Adipocyte (in vitro differentiated cells): ENCODE results near the gene ARHGAP1.
A peak's percentile ranks its signal among the peaks of the same experiment; 100 is the strongest.
"Not testable (repeated sequence)": the region's sequence is repeated elsewhere in the genome, so short reads cannot be mapped to it uniquely, and the experiment has no call there.

Experiments
- DNase-seq: peaks from one replicate; pipeline ENCODE4 v3.0.0-alpha.2; 2015; ENCODE audit warnings: low read depth
- H3K27me3 ChIP-seq: replicated peaks from 2 replicates; pipeline ENCODE4 v1.7.0; 2013; ENCODE audit warnings: mild to moderate bottlenecking, low read length, moderate library complexity; ENCODE audit not compliant: control insufficient read depth, insufficient read depth
- H3K36me3 ChIP-seq: 2 replicates; pipeline ENCODE4 v1.7.0; 2013; ENCODE audit warnings: low read length, mild to moderate bottlenecking, moderate library complexity; ENCODE audit not compliant: control insufficient read depth, insufficient read depth, severe bottlenecking
- H3K4me1 ChIP-seq: 2 replicates; pipeline ENCODE4 v1.7.0; 2013; ENCODE audit warnings: mild to moderate bottlenecking, low read length, moderate library complexity; ENCODE audit not compliant: control insufficient read depth, insufficient read depth
- H3K4me3 ChIP-seq: 2 replicates; pipeline ENCODE4 v1.7.0; 2013; ENCODE audit warnings: mild to moderate bottlenecking, low read length, moderate library complexity
- H3K9ac ChIP-seq: 2 replicates; pipeline ENCODE4 v1.7.0; 2013; ENCODE audit warnings: mild to moderate bottlenecking, low read length, moderate library complexity
- H3K9me3 ChIP-seq: 2 replicates; pipeline ENCODE4 v1.7.0; 2013; ENCODE audit warnings: mild to moderate bottlenecking, low read length, moderate library complexity; ENCODE audit not compliant: control insufficient read depth

The ARHGAP1 gene

DNA sequence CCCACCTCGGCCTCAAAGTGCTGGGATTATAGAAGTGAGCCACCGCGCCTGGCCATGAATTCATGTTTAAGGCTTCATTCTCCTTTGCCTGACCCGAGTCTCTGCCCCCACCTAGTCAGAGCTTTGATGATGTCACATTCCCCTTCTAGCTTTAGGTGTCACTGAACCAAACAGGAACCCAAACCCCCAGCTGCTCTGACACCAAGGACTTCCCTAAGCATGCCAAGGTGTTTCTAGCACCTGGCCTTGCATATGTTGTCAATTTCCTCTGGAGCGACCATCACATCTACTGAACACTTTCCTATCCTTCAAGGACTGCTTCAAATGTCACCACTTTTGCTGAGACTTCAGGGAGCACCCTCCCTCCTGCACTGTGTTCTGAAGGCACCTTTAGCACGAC, 20.9 kb upstream of the ARHGAP1 start:
- no peaks in the 10 kb centered on the region for H3K36me3 ChIP-seq
- DNase-seq = no peak
- H3K9me3 ChIP-seq = no peaks in the 10 kb centered on the region
- no peak overlapping the region for H3K4me3 ChIP-seq
- H3K4me1 ChIP-seq = peaks cover 2% of the 10 kb centered on the region
- H3K9ac ChIP-seq = no peak overlapping the region
- no peaks in the 10 kb centered on the region for H3K27me3 ChIP-seq

DNA sequence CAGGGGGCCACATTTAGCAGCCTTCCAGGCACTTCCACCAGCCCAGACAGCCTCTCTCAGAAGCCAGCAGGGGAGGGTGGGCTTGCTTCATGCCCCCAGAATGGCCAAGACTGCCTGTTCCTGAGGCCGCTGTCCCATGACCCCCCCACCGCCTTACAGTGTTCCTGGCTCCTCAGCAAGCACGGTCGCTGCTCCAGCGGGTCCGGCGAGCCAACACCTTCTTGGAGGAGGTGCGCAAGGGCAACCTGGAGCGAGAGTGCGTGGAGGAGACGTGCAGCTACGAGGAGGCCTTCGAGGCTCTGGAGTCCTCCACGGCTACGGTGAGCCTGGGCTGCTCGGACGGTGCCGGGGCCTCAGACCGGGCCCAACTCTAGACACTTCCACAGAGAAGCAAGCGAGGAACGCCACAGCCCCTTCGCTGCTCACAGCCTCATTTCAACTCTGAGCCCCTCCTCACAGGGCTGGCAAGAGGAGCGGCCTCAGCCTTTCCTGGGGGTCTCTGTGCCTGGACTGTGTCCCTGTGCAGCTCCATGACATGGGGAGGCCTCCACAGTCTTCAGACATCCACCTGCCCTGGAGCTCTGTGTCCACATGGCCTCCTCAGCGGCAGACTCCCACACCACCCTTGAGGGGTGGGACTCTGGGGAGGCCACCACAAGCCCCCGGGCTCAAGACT, 19.3 kb upstream of the ARHGAP1 start:
- Histone ChIP-seq H3K9me3 (no peaks in the 10 kb centered on the region), H3K9ac (no peak overlapping the region), H3K4me1 (peaks cover 8% of the 10 kb centered on the region), H3K4me3 (no peak overlapping the region), H3K36me3 (no peaks in the 10 kb centered on the region), H3K27me3 (no peaks in the 10 kb centered on the region)
- DNase-seq = no peak

DNA sequence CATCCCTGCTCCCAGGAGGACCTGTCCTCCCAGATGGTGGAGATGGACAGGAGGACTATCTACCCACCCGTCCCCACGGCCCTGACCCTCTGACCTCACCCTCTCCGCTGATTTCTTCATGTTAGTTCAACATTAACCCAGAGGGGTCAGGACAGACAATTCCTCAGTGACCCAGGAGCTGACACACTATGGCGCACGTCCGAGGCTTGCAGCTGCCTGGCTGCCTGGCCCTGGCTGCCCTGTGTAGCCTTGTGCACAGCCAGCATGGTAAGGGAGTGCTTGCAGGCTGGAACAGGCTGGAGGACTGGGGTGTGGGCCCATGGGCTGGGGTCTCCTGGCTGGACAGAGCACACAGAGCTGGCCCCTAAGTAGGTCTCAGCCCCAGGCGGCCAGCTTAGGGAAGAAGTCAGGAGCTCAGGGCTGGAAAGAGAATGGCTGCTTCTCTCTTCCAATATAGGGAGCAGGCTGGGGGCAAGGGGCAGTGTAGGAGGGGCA, 18.7 kb upstream of the ARHGAP1 start, which contains the start of gene F2:
TSS of gene F2 (plus strand) at position 166 of the 495 bp plus-strand sequence. CDS start at position 189, 23 bp downstream.
- no peaks in the 10 kb centered on the region for H3K27me3 ChIP-seq
- no peak within 1 kb of the TSS for H3K4me3 ChIP-seq
- H3K4me1 ChIP-seq = peaks cover 12% of the 10 kb centered on the region
- H3K9ac ChIP-seq = no peak within 1 kb of the TSS
- H3K36me3 ChIP-seq = no peaks in the 10 kb centered on the region
- H3K9me3 ChIP-seq = no peaks in the 10 kb centered on the region
- DNase-seq = no peak

DNA sequence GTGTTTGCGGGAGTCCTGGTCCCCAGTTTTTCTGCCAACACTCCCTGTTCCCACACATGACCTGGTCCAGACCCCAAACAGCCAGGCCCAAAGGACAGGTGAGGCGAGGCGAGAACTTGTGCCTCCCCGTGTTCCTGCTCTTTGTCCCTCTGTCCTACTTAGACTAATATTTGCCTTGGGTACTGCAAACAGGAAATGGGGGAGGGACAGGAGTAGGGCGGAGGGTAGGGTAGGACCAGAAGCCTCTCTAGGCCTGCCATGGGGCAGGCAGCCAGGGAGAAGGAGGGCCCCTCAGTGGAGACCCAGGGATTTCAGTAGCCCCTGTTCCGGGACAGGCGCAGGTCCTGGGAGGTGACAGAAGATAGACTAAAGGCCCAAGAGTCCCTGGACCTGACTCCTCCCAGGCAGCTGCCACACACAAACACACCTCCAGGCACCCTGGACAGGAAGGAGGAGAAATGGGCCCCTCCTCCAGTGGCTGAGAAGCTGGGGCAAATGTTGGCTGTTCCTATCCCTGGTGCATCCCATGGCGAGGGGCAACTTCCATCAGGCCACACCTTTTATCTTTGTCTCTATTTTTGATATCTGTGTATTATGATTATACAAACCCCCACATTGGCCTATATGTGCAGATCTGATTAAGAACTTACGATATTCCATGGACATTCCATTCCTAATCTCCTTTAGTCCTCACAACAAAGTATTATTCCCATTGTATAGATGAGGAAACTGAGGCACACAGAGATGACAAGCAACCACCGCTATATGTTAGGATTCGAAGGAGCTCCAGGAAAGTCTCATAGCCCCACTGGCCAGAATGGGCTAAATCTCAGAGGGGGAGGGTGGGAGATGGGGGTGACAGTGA, 18.0 kb upstream of the ARHGAP1 start:
- H3K4me3 ChIP-seq = no peak overlapping the region
- no peaks in the 10 kb centered on the region for H3K36me3 ChIP-seq
- H3K4me1 ChIP-seq = peaks cover 16% of the 10 kb centered on the region
- H3K9ac ChIP-seq = no peak overlapping the region
- no peaks in the 10 kb centered on the region for H3K27me3 ChIP-seq
- DNase-seq = no peak
- no peaks in the 10 kb centered on the region for H3K9me3 ChIP-seq

GRCh38 chr11:46717825-46718154, 17.4 kb upstream of the ARHGAP1 start:
- H3K9ac ChIP-seq = not testable (repeated sequence)

DNA sequence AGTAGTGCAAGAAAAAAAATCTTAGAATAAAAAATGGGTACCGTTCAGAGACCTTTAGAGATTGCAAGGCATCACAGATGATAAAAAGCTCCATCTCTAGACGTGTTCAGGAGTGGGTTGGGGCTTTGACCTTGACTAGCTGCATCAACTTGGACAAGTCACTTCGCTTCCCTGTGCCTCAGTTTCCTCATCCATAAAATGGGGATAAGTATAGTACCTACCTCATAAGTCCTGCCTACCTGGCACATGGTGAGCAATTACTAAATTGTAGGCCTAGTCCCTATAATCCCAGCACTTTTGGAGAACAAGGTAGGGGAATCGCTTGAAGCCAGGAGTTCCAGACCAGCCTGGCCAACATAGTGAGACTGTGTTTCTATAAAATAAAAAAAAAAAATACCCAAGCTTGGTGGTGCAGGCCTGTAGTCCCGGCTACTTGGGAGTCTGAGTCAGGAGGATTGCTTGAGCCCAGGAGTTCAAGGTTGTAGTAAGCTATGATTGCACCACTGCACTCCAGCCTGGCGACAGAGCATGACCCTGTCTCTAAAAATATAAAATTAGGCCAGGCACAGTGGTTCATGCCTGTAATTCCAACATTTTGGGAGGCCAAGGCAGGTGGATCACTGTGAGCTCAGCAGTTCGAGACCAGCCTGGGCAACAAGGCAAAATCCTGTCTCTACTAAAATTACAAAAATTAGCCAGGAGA, 12.6 kb upstream of the ARHGAP1 start:
- Histone ChIP-seq H3K27me3 (no peaks in the 10 kb centered on the region), H3K9ac (no peak overlapping the region), H3K36me3 (no peaks in the 10 kb centered on the region), H3K4me3 (no peak overlapping the region), H3K4me1 (peaks cover 30% of the 10 kb centered on the region), H3K9me3 (no peaks in the 10 kb centered on the region)
- DNase-seq = no peak

More at GRCh38 chr11:46717825-46718154, 17.4 kb upstream of the ARHGAP1 start:
- not testable (repeated sequence) for H3K4me3 ChIP-seq, H3K27me3 ChIP-seq, DNase-seq, H3K9me3 ChIP-seq, H3K36me3 ChIP-seq
- H3K4me1 ChIP-seq = peaks cover 19% of the 10 kb centered on the region

DNA sequence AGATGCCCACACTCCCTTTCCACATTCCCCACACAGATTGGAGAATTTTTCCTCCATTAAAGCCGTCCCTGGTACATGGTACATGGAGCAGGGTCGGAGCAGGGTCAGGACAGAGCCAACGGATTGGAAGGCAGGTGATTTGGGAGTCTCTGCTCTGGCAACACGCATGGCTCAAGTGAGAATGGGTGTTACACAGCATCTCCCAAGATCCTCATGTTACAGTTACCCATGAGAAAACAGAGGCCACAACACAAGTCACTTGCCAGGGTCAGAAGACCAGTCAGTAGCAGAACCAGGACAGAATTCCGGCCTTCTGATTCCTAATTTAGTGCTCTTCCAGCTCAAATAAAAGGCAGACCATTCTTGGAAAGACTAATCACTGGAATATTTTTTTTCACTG, 10.9 kb upstream of the ARHGAP1 start:
- H3K36me3 ChIP-seq = peaks cover 13% of the 10 kb centered on the region
- no peak overlapping the region for H3K4me3 ChIP-seq
- DNase-seq = no peak
- H3K4me1 ChIP-seq = peaks cover 29% of the 10 kb centered on the region
- H3K27me3 ChIP-seq = no peaks in the 10 kb centered on the region
- no peaks in the 10 kb centered on the region for H3K9me3 ChIP-seq
- H3K9ac ChIP-seq = peak overlapping the region; percentile 54

DNA sequence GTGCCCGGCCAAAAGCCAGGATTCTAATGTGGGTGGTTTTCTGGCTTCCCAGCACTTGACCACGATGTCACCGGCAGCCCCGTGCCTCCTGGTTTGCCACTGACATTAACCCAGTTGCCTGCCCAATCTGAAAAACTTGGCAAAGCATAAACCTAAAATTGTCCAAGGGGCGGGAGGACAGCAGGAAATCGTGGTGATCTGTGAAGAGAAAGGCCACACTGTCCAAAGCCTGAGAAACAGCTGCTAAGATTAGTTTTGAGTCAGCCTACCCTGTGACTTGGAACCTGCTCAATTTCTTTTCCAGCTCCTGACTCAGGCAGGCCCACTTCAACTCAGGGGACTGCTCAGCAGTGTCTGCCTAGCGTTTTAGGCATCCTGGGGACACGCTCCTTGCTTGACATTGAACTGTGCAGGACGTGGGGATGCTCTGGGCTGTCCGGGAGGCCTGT, 10.4 kb upstream of the ARHGAP1 start:
- peaks cover 18% of the 10 kb centered on the region for H3K36me3 ChIP-seq
- H3K9ac ChIP-seq = peak overlapping the region; percentile 54
- peaks cover 29% of the 10 kb centered on the region for H3K4me1 ChIP-seq
- H3K9me3 ChIP-seq = no peaks in the 10 kb centered on the region
- peak; percentile 80 for DNase-seq
- H3K4me3 ChIP-seq = no peak overlapping the region
- H3K27me3 ChIP-seq = no peaks in the 10 kb centered on the region

GRCh38 chr11:46709351-46709750, 8.9 kb upstream of the ARHGAP1 start:
- not testable (repeated sequence) for DNase-seq, H3K4me3 ChIP-seq, H3K9ac ChIP-seq, H3K9me3 ChIP-seq, H3K27me3 ChIP-seq
- Histone ChIP-seq H3K36me3 (peaks cover 33% of the 10 kb centered on the region), H3K4me1 (peaks cover 21% of the 10 kb centered on the region)

GRCh38 chr11:46706886-46707285, 6.5 kb upstream of the ARHGAP1 start:
- Histone ChIP-seq H3K27me3 (no peaks in the 10 kb centered on the region), H3K9me3 (no peaks in the 10 kb centered on the region), H3K9ac (no peak overlapping the region), H3K4me3 (no peak overlapping the region), H3K4me1 (peaks cover 21% of the 10 kb centered on the region), H3K36me3 (peaks cover 54% of the 10 kb centered on the region)
- DNase-seq = no peak
